CD4-positive, alpha-beta T cell treated with Interleukin-12 subunit alpha and Interleukin-12 subunit beta, for 1 hour (primary cell): Measurements from ENCODE around the gene PSMA3.

Source experiments
- DNase-seq: peaks from one replicate; pipeline ENCODE4 v3.0.0-alpha.2; 2020

PSMA3 gene

GRCh38 chr14:58299401-58300330, 55.0 kb downstream of the PSMA3 start:
- DNase-seq = no peak

- DNase-seq = no peak
These were observed 56.8 kb downstream of the PSMA3 start for GRCh38 chr14:58301416-58301815.

GRCh38 chr14:58305730-58306129, 61.1 kb downstream of the PSMA3 start:
- DNase-seq = no peak

GRCh38 chr14:58307597-58308316, 63.1 kb downstream of the PSMA3 start:
- no peak for DNase-seq

- DNase-seq = no peak
These were observed 64.4 kb downstream of the PSMA3 start for GRCh38 chr14:58309086-58309485.

GRCh38 chr14:58313699-58314098, 69.1 kb downstream of the PSMA3 start:
- no peak for DNase-seq

GRCh38 chr14:58315606-58316005, 71.0 kb downstream of the PSMA3 start:
- DNase-seq = no peak
